OCI-M2 (cell line): Measurements from ENCODE around the gene ZNF17.
"Not testable (repeated sequence)": the region's sequence is repeated elsewhere in the genome, so short reads cannot be mapped to it uniquely, and the experiment has no call there.

ENCODE experiments used
- DNase-seq: peaks from one replicate; lab custom pipeline; 2025; ENCODE audit not compliant: unreplicated experiment; lab: John Stamatoyannopoulos, UW

Gene ZNF17

GRCh38 chr19:57410877-57411671, at the start of gene ZNF17:
ZNF17 (plus strand) TSS chr19:57411161; CDS start chr19:57413616, 2,455 bp downstream.
- peak; percentile 78 for DNase-seq

GRCh38 chr19:57362419-57362818, 48.5 kb upstream of the ZNF17 start:
- DNase-seq, result no peak

- DNase-seq, result peak; percentile 96
Measured at GRCh38 chr19:57362997-57363687, 47.8 kb upstream of the ZNF17 start, which contains the start of the genes TRAPPC2B and ZNF547. TRAPPC2B (plus strand) TSS chr19:57363551; CDS start chr19:57364834, 1,283 bp downstream. ZNF547 (plus strand) TSS chr19:57363551; CDS start chr19:57368556, 5,005 bp downstream.

DNA sequence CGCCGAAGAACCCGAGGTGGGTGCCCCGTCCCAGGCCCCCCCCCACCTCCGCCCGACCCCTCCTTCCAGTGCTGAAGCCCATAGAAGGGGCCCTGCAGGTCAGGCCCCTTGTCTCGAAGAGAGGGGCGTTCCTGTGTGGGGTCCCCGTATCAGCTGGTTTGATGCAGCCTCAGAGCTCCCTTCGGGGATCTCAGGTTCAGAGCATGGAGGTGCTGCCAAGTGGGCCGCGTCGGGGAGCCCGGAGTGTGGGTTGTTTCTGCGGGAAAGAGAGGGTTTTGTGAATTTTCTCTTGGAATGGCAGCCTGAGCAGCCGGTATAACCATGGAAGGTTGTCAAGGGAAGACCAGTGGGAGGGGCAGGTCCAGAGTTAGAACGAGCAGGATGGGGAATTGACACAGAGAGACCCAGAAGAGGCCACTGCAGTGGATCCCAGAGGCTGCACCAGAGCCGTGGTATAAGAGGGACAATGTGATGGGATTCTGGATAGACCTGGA, 47.2 kb upstream of the ZNF17 start:
- DNase-seq, result no peak

- DNase-seq, result no peak
Measured at GRCh38 chr19:57366776-57367175, 44.2 kb upstream of the ZNF17 start.

GRCh38 chr19:57374179-57374578, 36.8 kb upstream of the ZNF17 start:
- DNase-seq, result no peak

DNA sequence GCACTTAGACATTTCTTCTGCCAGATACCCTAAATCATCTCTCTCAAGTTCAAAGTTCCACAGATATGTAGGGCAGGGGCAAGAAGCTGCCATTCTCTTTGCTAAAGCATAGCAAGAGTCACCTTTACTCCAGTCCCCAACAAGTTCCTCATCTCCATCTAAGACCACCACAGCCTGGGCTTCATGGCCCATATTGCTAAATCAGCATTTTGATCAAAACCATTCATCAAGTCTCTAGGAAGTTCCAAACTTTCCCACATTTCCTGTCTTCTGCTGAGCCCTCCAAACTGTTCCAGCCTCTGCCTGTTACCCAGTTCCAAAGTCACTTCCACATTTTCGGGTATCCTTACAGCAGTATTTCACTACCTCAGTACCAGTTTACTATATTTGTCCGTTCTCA, 36.3 kb upstream of the ZNF17 start:
- not testable (repeated sequence) for DNase-seq

DNA sequence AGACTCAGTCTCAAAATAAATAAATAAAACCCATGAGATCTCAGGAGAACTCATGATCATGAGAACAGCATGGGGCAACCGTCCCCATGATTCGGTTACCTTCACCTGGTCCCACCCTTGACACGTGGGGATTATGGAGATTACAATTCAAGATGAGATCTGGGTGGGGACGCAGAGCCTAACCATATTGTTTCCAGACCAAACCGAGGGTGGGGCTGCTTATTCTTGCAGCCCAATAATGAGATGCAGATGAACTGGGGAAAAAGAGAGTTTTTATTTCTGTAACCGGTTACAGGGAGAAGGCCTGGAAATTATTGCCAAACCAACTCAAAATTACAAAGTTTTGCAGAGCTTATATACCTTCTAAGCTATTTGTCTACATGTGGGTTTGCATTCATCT, 34.8 kb upstream of the ZNF17 start:
- no peak for DNase-seq

GRCh38 chr19:57377498-57378146, 33.3 kb upstream of the ZNF17 start:
- DNase-seq, result no peak

- no peak for DNase-seq
Measured at GRCh38 chr19:57380923-57381322, 30.0 kb upstream of the ZNF17 start.

DNA sequence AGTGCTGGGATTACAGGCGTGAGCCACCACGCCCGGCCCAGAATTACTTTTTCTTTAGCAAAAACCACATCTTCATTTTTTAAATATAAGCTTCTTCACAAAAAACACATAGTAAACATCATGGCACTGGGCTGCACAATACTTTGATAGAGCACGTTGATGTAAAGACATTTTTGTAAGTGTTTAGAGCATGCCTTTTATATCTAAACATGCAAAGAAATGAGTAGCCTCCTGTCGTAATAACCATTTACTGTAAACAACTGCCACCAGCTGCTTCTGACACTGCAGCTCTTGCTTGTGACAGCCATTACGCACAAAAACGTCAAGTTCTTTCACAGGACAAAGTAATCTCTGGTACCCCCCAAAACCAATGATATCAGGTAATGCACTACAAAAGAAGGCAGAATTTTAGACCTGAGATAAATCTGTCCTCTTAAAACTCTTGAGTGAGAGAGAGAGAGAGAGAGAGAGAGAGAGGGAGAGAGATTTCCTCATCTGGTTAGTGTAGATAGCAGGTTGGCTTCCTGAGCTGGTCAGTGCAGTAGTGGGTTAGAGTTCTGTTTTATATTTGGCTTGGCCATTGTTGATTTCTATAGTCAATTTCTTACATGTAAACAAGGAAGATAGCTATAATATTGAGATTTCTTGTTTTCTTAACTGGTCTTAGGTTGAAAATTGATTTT, 28.0 kb upstream of the ZNF17 start:
- no peak for DNase-seq

DNA sequence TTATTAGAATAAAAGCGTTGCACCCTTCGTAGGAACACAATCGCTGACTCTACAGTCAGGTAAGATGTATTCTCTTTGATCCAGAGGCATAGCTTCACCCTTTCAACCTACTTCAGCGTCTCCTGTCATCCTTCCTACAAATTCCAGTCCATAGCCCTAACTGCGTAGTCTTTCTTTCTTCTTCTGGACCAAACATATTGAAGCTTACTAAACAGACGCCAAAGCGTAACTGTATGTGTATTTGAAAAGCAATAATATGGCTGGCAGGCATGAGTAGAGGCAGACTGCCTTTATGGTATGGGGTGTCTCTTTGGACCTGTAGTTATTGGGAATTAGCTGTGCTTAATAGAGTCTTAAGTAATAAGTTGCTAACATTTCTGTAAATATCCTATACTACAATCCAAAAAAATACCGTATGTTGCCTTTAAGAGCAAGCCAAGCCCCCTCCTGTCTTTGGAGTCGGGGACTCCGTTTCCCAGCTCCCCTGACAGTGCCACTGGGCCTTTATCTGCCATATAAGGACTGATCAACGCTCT, 21.7 kb upstream of the ZNF17 start:
- DNase-seq, result no peak

- peak; percentile 97 for DNase-seq
Measured at GRCh38 chr19:57389730-57390598, 21.0 kb upstream of the ZNF17 start, which contains the start of gene ZNF548. ZNF548 (plus strand) TSS chr19:57389854; CDS start chr19:57390100, 246 bp downstream.

DNA sequence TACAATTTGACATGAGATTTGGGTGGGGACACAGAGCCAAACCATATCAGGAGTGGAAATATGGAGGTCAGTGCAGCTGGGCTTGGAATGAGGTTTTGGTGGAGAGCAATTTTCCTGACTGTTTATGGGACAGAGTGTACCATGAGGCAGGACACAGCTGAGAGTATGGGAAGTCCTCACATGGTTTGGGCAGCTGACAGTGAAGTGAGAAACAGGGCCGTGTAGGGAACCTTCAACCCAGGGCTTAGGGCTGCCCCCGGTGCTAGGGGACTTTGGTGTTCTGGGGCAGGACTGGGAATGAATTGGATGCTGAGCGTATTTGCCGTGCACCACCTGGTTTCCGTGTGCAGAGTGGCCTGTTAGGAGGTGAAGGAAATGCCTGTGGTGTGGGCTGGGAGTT, 15.3 kb upstream of the ZNF17 start:
- DNase-seq, result no peak

DNA sequence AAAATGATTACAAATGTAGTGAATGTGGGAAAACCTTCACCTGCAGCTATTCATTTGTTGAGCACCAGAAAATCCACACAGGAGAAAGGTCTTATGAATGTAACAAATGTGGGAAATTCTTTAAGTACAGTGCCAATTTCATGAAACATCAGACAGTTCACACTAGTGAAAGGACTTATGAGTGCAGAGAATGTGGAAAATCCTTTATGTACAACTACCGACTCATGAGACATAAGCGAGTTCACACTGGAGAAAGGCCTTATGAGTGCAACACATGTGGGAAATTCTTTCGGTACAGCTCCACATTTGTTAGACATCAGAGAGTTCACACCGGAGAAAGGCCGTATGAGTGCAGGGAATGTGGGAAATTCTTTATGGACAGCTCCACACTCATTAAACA, 12.1 kb upstream of the ZNF17 start:
- DNase-seq, result no peak

DNA sequence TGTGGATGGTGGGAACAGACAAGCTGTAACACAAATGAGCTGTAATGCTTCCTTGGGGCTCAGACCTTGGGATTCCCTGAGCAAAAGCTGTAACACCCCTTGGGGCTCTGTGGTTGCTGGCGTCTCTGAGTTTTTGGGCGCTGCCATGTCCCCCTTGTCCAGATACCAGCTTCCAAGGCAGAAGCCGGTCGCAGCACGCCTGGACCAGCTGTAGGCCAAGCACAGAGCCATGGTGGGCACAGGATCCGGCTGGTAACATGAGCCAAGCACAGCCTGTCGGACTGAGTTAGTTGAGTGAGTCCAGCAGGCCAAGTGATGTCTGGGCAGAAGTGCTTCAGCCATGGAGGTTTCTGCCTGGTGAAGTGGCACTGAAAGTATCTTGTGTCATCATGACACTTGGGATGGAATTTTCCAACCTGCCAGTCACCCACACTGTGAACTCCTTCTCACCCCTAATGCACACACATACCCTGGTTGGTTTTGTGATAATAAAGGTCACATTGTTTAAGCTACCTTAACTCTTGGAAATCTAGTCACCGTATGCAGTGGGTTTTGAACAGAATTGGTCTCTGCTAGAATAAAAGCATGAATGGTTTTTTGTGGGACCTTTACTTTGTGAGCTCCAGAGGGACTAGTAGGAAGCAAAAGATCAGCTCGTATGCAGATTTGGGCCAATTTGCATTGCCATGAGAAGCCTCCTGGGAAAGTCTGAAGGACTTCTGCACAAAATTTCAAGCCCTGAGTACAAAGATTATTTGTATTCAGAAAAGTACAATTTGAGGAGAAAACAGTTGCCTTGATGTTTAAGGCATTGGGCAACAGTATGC, 7.0 kb upstream of the ZNF17 start:
- DNase-seq, result no peak

DNA sequence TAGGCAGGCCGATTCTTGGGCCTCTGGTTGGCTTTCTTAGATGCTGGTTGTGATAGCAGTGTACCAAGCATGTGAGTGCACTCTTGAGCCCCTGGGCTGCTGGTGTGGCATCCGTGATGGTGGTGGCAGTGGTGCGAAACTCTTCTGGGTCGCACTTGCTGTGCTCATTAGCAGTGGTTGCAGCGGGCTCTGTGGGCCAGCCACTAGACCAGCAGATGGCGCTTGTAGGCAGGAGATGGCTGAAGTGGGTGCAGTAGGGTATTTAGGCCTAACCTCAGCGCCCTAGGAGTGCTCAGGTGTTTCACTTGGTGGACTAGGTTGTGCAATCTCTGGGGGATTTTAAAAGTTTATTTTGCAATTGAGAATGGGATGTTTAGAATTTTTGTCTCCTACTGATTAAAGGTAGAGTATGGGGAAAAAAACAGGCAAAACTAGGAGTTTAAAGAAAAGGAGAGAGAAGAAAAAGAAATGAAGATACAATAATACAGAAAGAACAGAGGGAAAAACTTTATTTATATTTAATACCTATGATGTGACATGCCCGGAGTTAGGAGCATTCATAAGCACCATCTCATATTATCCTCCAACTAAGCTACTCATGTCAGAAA, 4.3 kb upstream of the ZNF17 start:
- DNase-seq, result no peak

DNA sequence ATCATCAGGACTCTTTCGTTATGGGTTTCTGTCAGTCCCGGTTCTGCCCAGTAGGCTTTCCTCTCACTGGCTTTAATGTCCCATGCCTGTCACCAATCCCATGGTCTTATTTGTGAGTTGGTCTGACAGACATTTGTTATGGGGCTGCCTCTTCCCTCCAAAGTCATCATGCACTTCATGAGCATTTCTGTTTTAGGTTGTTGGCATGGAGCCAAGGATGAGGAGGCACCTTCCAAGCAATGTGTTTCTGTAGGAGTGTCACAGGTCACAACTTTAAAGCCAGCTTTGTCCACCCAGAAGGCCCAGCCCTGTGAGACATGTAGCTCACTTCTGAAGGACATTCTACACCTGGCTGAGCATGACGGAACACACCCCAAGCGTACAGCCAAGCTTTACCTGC, 8.5 kb downstream of the ZNF17 start:
- no peak for DNase-seq
